ENCODE measurements around the gene ECSCR. TPM values are rescaled to one million over a fixed set of nuclear protein-coding genes. Genes with fewer than 3 reads are reported as not detected.
A peak's percentile ranks its signal among the peaks of the same experiment; 100 is the strongest.

ECSCR gene
- total RNA-seq, 2 experiments from 2014 or later = not detected

- H3K9me3 Mint-ChIP-seq = no peaks in the 10 kb centered on the region
- Histone ChIP-seq H3K36me3 (ENCODE audit: insufficient read depth, low read length) (no peaks in the 10 kb centered on the region), H3K27ac (ENCODE audit: low read depth in 1 of 2, low read length in 2 of 2) (no peak overlapping the region), H3K27me3 (ENCODE audit: control insufficient read depth in 1 of 2, insufficient read depth in 2 of 2, low read length in 2 of 2) (no peaks in the 10 kb centered on the region), H3K9me3 (ENCODE audit: control insufficient read depth in 1 of 2, insufficient read depth in 1 of 2, low read length in 2 of 2) (no peaks in the 10 kb centered on the region), H3K4me1 (ENCODE audit: insufficient read depth, low read length) (peaks cover 52% of the 10 kb centered on the region), H3K4me3 (ENCODE audit: low read length) (no peak overlapping the region)
- DNase-seq (no peak), ATAC-seq (ENCODE audit: poor library complexity) (no peak)
- no peak overlapping the region for H3K27ac Mint-ChIP-seq
- peaks cover 53% of the 10 kb centered on the region for H3K4me1 Mint-ChIP-seq (ENCODE audit: low read depth)
- TF ChIP-seq, protein P1, sequence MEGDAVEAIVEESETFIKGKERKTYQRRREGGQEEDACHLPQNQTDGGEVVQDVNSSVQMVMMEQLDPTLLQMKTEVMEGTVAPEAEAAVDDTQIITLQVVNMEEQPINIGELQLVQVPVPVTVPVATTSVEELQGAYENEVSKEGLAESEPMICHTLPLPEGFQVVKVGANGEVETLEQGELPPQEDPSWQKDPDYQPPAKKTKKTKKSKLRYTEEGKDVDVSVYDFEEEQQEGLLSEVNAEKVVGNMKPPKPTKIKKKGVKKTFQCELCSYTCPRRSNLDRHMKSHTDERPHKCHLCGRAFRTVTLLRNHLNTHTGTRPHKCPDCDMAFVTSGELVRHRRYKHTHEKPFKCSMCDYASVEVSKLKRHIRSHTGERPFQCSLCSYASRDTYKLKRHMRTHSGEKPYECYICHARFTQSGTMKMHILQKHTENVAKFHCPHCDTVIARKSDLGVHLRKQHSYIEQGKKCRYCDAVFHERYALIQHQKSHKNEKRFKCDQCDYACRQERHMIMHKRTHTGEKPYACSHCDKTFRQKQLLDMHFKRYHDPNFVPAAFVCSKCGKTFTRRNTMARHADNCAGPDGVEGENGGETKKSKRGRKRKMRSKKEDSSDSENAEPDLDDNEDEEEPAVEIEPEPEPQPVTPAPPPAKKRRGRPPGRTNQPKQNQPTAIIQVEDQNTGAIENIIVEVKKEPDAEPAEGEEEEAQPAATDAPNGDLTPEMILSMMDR (IDR thresholded peaks at IDR 0.05) = no peak
- H3K36me3 Mint-ChIP-seq (ENCODE audit: low read depth) = no peaks in the 10 kb centered on the region
- no peaks in the 10 kb centered on the region for H3K27me3 Mint-ChIP-seq
- CTCF ChIA-PET = no interaction called here
- intact Hi-C loops (cut with DNase I, micrococcal nuclease) = no loop called here
- POLR2A ChIA-PET = no interaction called here
- no peak overlapping the region for H3K4me3 Mint-ChIP-seq
Measured at GRCh38 chr5:139451878-139452660, 10.5 kb downstream of the ECSCR start.

DNA sequence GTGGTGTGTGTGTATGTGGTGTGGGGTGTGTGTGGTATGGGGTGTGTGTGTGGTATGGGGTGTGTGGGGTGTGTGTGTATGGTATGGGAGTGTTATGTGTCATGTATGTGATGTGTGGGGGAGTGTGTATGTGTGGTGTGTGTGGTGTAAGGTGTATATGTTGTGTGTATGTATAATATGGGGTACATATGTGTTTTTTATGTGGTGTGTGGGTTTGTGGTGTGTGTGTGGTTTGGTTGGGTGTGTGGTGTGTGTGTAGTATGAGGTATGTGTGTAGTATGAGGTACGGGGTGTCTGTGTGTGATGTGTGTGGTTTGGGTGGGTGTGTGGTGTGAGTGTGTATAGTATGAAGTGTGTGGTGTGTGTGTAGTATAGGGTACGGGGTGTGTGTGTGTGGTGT lies 11.4 kb downstream of the ECSCR start:
- H3K4me3 Mint-ChIP-seq = no peak overlapping the region
- Histone ChIP-seq H3K9me3 (ENCODE audit: control insufficient read depth in 1 of 2, insufficient read depth in 1 of 2, low read length in 2 of 2) (no peaks in the 10 kb centered on the region), H3K36me3 (ENCODE audit: insufficient read depth, low read length) (no peaks in the 10 kb centered on the region), H3K4me3 (ENCODE audit: low read length) (no peak overlapping the region), H3K27me3 (ENCODE audit: control insufficient read depth in 1 of 2, insufficient read depth in 2 of 2, low read length in 2 of 2) (no peaks in the 10 kb centered on the region), H3K27ac (ENCODE audit: low read depth in 1 of 2, low read length in 2 of 2) (no peak overlapping the region), H3K4me1 (ENCODE audit: insufficient read depth, low read length) (peaks cover 52% of the 10 kb centered on the region)
- CTCF ChIA-PET = no interaction called here
- TF ChIP-seq, protein P1 (IDR thresholded peaks at IDR 0.05) = no peak
- H3K9me3 Mint-ChIP-seq = no peaks in the 10 kb centered on the region
- no peak overlapping the region for H3K27ac Mint-ChIP-seq
- H3K36me3 Mint-ChIP-seq (ENCODE audit: low read depth) = no peaks in the 10 kb centered on the region
- DNase-seq (no peak), ATAC-seq (ENCODE audit: poor library complexity) (no peak)
- POLR2A ChIA-PET = no interaction called here
- H3K4me1 Mint-ChIP-seq (ENCODE audit: low read depth) = peaks cover 53% of the 10 kb centered on the region
- no peaks in the 10 kb centered on the region for H3K27me3 Mint-ChIP-seq
- intact Hi-C loops (cut with DNase I, micrococcal nuclease) = no loop called here

DNA sequence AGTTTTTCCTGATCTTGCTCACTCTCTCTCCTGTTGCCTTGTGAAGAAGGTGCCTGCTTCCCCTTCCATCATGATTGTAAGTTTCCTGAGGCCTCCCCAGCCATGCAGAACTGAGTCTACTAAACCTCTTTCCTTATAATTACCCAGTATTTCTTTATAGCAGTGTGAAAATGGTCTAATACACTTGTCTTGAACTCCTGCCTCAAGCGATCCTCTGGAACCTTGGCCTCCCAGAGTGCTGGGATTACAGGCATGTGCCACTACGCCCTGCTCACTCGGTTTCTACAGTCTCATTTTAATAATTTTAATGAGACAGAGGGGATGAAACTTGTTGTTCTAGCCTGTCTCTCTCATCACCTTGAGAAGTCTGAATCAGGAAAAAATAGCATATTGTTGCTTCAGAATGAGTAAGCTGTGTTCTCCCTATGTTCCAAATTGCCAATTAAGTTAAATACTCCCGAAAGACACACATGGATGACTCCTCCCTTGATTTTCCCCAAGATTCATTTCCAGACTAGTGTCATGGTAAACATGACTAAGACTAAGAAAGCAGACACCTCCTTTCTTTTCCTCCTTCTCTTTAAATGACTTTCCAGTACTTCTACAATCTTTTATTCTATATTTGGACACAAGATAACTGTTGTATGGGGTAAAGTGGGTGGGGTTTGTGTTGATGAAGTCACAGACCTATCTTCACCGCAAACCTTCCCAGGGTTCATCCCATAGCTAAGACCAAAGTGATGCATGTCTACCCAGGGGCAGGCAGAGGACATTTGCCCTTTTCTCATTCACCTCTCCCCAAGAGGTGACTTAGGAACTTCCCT lies 15.4 kb downstream of the ECSCR start:
- Histone ChIP-seq H3K27me3 (ENCODE audit: control insufficient read depth in 1 of 2, insufficient read depth in 2 of 2, low read length in 2 of 2) (no peaks in the 10 kb centered on the region), H3K4me3 (ENCODE audit: low read length) (no peak overlapping the region), H3K9me3 (ENCODE audit: control insufficient read depth in 1 of 2, insufficient read depth in 1 of 2, low read length in 2 of 2) (no peaks in the 10 kb centered on the region), H3K27ac (ENCODE audit: low read depth in 1 of 2, low read length in 2 of 2) (no peak overlapping the region), H3K4me1 (ENCODE audit: insufficient read depth, low read length) (peaks cover 62% of the 10 kb centered on the region), H3K36me3 (ENCODE audit: insufficient read depth, low read length) (no peaks in the 10 kb centered on the region)
- POLR2A ChIA-PET = interaction anchor here (0.9 to 1.0 kb wide), 2 partner anchors 11 to 13 kb away, joined by 3 read pairs; no protein-coding TSS in a partner anchor
- intact Hi-C loops (cut with DNase I, micrococcal nuclease) = no loop called here
- TF ChIP-seq, protein P1 (IDR thresholded peaks at IDR 0.05) = no peak
- Mint-ChIP-seq H3K4me1 (ENCODE audit: low read depth) (peaks cover 53% of the 10 kb centered on the region), H3K9me3 (no peaks in the 10 kb centered on the region), H3K27ac (peak overlapping the region; percentile 27), H3K36me3 (ENCODE audit: low read depth) (no peaks in the 10 kb centered on the region), H3K27me3 (no peaks in the 10 kb centered on the region), H3K4me3 (no peak overlapping the region)
- ATAC-seq (ENCODE audit: poor library complexity) (no peak), DNase-seq (no peak)
- CTCF ChIA-PET = interaction anchor here (1.0 kb wide), 1 partner anchor 8 kb away, joined by 3 read pairs; the partner anchor contains the start of gene DNAJC18

Measured in CD4-positive, alpha-beta T cell (primary cell).